HG03342 (cell line): Measurements from ENCODE around the gene ERH.

Source experiments
- ATAC-seq: cut with Tn5 transposase; IDR thresholded peaks from one replicate; pipeline ENCODE4 v1.9.1; 2021; ENCODE audit warnings: mild to moderate bottlenecking, moderate library complexity; ENCODE audit not compliant: unreplicated experiment

Gene ERH

DNA sequence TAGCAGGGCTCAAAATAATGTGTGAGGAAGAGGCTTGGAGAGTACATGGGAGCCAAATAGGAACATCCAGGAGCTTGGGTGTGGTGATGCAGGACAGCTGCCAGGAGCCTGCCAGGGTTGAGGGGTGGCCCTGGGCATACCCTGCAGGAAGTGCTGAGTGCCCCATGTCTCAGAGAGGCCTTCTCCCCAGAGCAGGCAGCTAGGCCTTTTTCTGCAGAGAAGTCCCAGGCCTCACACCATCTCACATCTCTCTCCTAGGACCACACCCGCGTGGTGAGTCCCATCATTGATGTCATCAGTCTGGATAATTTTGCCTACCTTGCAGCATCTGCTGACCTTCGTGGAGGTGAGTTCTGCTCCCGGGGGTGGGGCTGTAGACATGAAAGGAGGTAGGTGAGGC, 66.9 kb downstream of the ERH start:
- ATAC-seq, result no peak
